OCI-LY1 (cell line): ENCODE data around the gene FOXN1.

ENCODE experiments used
- CTCF ChIP-seq: fragments of 200-600 bp; sonication (generic), shearing (Covaris generic); IDR thresholded peaks from 2 replicates; pipeline ENCODE4 v1.5.1; 2017; ENCODE audit warnings: mild to moderate bottlenecking, antibody characterized with exemption, low read length, moderate library complexity, mixed read lengths
- EZH2 ChIP-seq: fragments of 200-600 bp; sonication (generic), shearing (Covaris generic); IDR thresholded peaks from 2 replicates; pipeline ENCODE4 v1.8.0; 2017; ENCODE audit warnings: borderline replicate concordance, mixed run types, mild to moderate bottlenecking, antibody characterized with exemption, low read length, moderate library complexity, mixed read lengths

- TF ChIP-seq CTCF: no peak
- no peak for TF ChIP-seq EZH2
Observed at GRCh38 chr17:28519236-28519635, 13.1 kb downstream of the FOXN1 start.
